WTC11 (cell line): ENCODE data around the gene PTPN2.

Source experiments
- ETV6 ChIP-seq: sonication (generic); formaldehyde crosslinking; IDR thresholded peaks from 2 replicates; pipeline ENCODE4 v1.8.1; 2022; ENCODE audit warnings: mild to moderate bottlenecking, missing genetic modification reagents
- TP53 ChIP-seq: sonication (generic); formaldehyde crosslinking; IDR thresholded peaks from 2 replicates; pipeline ENCODE4 v1.8.1; 2023; ENCODE audit warnings: mild to moderate bottlenecking, missing genetic modification reagents

DNA sequence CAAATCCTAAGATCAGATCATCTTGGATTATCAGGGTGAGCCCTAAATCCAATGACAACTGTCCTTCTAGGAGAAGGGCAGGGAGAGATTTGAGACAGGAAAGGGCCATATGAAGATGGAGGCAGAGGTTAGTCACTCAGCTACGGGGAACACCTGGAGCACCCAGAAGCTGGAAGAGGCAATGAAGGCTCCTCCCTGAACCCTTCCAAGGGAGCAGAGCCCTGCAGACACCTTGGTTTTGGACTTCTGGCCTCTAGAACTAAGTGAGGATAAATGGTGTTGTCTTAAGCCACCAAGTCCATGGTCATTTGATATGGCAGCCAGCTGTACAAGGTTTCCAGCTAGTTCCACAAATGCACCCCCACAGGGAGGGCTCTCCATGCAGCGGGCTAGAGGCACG, 6.9 kb upstream of the PTPN2 start:
- no peak for TF ChIP-seq ETV6 (CRISPR knock-in tag)
- TF ChIP-seq TP53 (CRISPR knock-in tag) = no peak
